Ovary (tissue), 9 donors: Measurements from ENCODE around the gene ADI1. TPM values are rescaled to one million over a fixed set of nuclear protein-coding genes. Genes with fewer than 3 reads are reported as not detected.

Experiments used
- DNase-seq, 5 donors: peaks; one replicate each; pipeline ENCODE4 v3.0.0-alpha.2; 2019 to 2020
- H3K27ac ChIP-seq, 2 donors: fragments of 200-600 bp; one replicate each; pipeline versions ENCODE4 v1.5.1 to v1.8.0; 2019 to 2022
- H3K27me3 ChIP-seq: fragments of 200-600 bp; one replicate; pipeline ENCODE4 v1.8.0; 2022
- H3K36me3 ChIP-seq: fragments of 200-600 bp; sonication (generic); one replicate; pipeline ENCODE4 v1.5.1; 2019
- H3K4me1 ChIP-seq: one replicate; pipeline ENCODE4 v1.8.1; 2013; ENCODE audit warnings: mild to moderate bottlenecking, moderate library complexity; ENCODE audit not compliant: insufficient read depth
- H3K4me3 ChIP-seq: fragments of 200-600 bp; sonication (generic); one replicate; pipeline ENCODE4 v1.5.1; 2017
- H3K9me3 ChIP-seq, 2 donors: fragments of 200-600 bp in 1 of 2; sonication (generic) in 1 of 2; one replicate each; pipeline versions ENCODE4 v1.5.1 to v1.8.1; 2013 to 2019; ENCODE audit warnings: mild to moderate bottlenecking in 1 of 2, moderate library complexity in 1 of 2
- CTCF ChIP-seq, 3 donors: fragments of 450-650 bp in 2 of 3; fragments of 200-600 bp in 1 of 3; IDR thresholded peaks; one replicate each; pipeline versions ENCODE4 v1.5.1 to v1.8.0; 2016 to 2022; ENCODE audit warnings: antibody characterized with exemption in 3 of 3, mild to moderate bottlenecking in 1 of 3
- EP300 ChIP-seq: sonication (generic); formaldehyde crosslinking; IDR thresholded peaks from one replicate; pipeline ENCODE4 v1.6.1; 2017; ENCODE audit warnings: antibody characterized with exemption
- POLR2A ChIP-seq: fragments of 450-650 bp; IDR thresholded peaks from one replicate; pipeline ENCODE4 v1.6.1; 2017; ENCODE audit warnings: antibody characterized with exemption, mild to moderate bottlenecking, moderate library complexity
- WGBS, 3 donors: extraction: QIAGEN DNeasy Blood & Tissue Kit in 1 of 3; methylation state at CpG; one replicate each; pipeline versions ENCODE4 v1.1.5 to v1.1.7; 2013 to 2017; 5-methylcytosine and 5-hydroxymethylcytosine counted together
- intact Hi-C, 4 donors: fragments of 100-400 bp; cut with DNase I; formaldehyde crosslinking; loops; one replicate each; pipeline versions ENCODE4 v1.11.0 to v1.15.1; 2022 to 2023
- polyA plus RNA-seq, 2 donors: library from polyadenylated mRNA; stranded (reverse); fragments of 200-250 nt in 1 of 2; fragments of 350-450 nt in 1 of 2; fragmentation: Illumina TruSeq in 1 of 2; extraction: RNeasy Lipid Tissue Mini Kit (QIAGEN cat#74804) in 1 of 2; gene quantifications; one replicate each; pipeline ENCODE4 v1.2.3, GENCODE V29; 2013 to 2014
- total RNA-seq, 7 donors: library from RNA; depleted of rRNA in 2 of 7; stranded (reverse); fragments of >200 nt in 2 of 7; fragmentation: NEBNext Ultra II Directional in 3 of 7; extraction: Animal tissue kit (Norgen Biotek cat#: 25700) in 3 of 7; gene quantifications; one replicate each; pipeline versions ENCODE4 v1.1.0 to v1.2.4, GENCODE V29; 2016 to 2023
- donor health status: DM: no; HTN: no; CAD: no; lungs with moderate emphysema.
- donor health status: DM: no; HTN: no; CAD: no.
- donor health status: Bipolar disorder and iron deficiency.
- donor health status: DM: yes; HTN: yes; CAD: no.
- donor health status: DM: no; HTN: no; CAD: no.
- donor health status: DM: yes; HTN: yes; CAD: no.

The ADI1 gene
- total and polyA plus RNA-seq, 9 donors, result 35.9 to 77.2 (median 51.9) TPM

GRCh38 chr2:3536682-3537632 lies 17.6 kb upstream of the ADI1 start:
- Histone ChIP-seq H3K27ac (peak overlapping the region; percentile 86 to 91), H3K4me3 (peak overlapping the region; percentile 37), H3K36me3 (no peaks in the 10 kb centered on the region), H3K27me3 (no peaks in the 10 kb centered on the region), H3K4me1 (peaks cover 10% of the 10 kb centered on the region), H3K9me3 (no peaks in the 10 kb centered on the region)
- intact Hi-C loops, result loop anchor here in 1 of 4 donors (10.0 kb wide), 1 partner anchor 112 kb away; no protein-coding TSS in a partner anchor
- no peak for TF ChIP-seq POLR2A
- TF ChIP-seq CTCF (IDR thresholded peaks at IDR 0.05), result peak in 2 of 3 donors; percentile 50
- 42 to 44% (median 43%) methylated on average over 16 of the region's 16 CpGs for WGBS, 3 donors
- peak; percentile 67 to 80 (median 73) for DNase-seq

GRCh38 chr2:3535794-3536681 lies 16.7 kb upstream of the ADI1 start:
- Histone ChIP-seq H3K27ac (peak overlapping the region; percentile 86 to 91), H3K27me3 (no peaks in the 10 kb centered on the region), H3K4me1 (peaks cover 10% of the 10 kb centered on the region), H3K4me3 (peak overlapping the region; percentile 37), H3K9me3 (no peaks in the 10 kb centered on the region), H3K36me3 (no peaks in the 10 kb centered on the region)
- intact Hi-C loops, result loop anchor here in 1 of 4 donors (10.0 kb wide), 1 partner anchor 111 kb away; no protein-coding TSS in a partner anchor
- peak; percentile 76 to 82 (median 80) for DNase-seq
- TF ChIP-seq POLR2A, result peak; percentile 36
- TF ChIP-seq CTCF (IDR thresholded peaks at IDR 0.05), result peak in 1 of 3 donors; percentile 23
- TF ChIP-seq EP300, result peak; percentile 16
- 4 to 8% (median 8%) methylated on average over 24 of the region's 24 CpGs for WGBS, 3 donors

GRCh38 chr2:3535467-3535793 lies 16.1 kb upstream of the ADI1 start:
- no peak for DNase-seq
- TF ChIP-seq EP300 (no peak), POLR2A (no peak), CTCF (IDR thresholded peaks at IDR 0.05) (no peak)
- H3K27me3 ChIP-seq, result no peaks in the 10 kb centered on the region
- intact Hi-C loops, result loop anchor here in 1 of 4 donors (10.0 kb wide), 1 partner anchor 111 kb away; no protein-coding TSS in a partner anchor
- H3K4me1 ChIP-seq, result peaks cover 10% of the 10 kb centered on the region
- no peak overlapping the region for H3K4me3 ChIP-seq
- no peaks in the 10 kb centered on the region for H3K36me3 ChIP-seq
- H3K27ac ChIP-seq, result peak overlapping the region; percentile 86 to 91
- H3K9me3 ChIP-seq, result no peaks in the 10 kb centered on the region
- WGBS, 3 donors, result 32 to 49% (median 32%) methylated on average over 5 of the region's 5 CpGs

GRCh38 chr2:3534251-3534814 lies 15.0 kb upstream of the ADI1 start:
- no peak overlapping the region for H3K4me3 ChIP-seq
- H3K9me3 ChIP-seq, result no peaks in the 10 kb centered on the region
- 96 to 99% (median 97%) methylated on average over 24 of the region's 24 CpGs for WGBS, 3 donors
- peak in 1 of 5 donors; percentile 23 for DNase-seq
- intact Hi-C loops, result loop anchor here in 1 of 4 donors (10.0 kb wide), 1 partner anchor 110 kb away; no protein-coding TSS in a partner anchor
- no peaks in the 10 kb centered on the region for H3K27me3 ChIP-seq
- peak overlapping the region in 1 of 2 donors; percentile 86 for H3K27ac ChIP-seq
- TF ChIP-seq EP300, result no peak
- TF ChIP-seq POLR2A, result no peak
- TF ChIP-seq CTCF (IDR thresholded peaks at IDR 0.05), result no peak
- peaks cover 10% of the 10 kb centered on the region for H3K4me1 ChIP-seq
- no peaks in the 10 kb centered on the region for H3K36me3 ChIP-seq
